ENCODE results near the gene DNHD1. TPM values are rescaled to one million over a fixed set of nuclear protein-coding genes. Genes with fewer than 3 reads are reported as not detected.

Gene DNHD1
- total and polyA plus RNA-seq, 2 of the 13 experiments (the other 11 are each of a cell fraction or from before 2014, with no cell fraction given): 2.7 to 9.3 TPM

- peak; percentile 50; the same call in 1 of the 2 replicates for TF ChIP-seq POLR2AphosphoS5 (IDR thresholded peaks at IDR 0.05; ENCODE audit: low read depth, low read length)
- TF ChIP-seq ZNF800 (CRISPR knock-in tag; IDR thresholded peaks at IDR 0.05): no peak
- no peak for TF ChIP-seq HNF4A (CRISPR knock-in tag; IDR thresholded peaks at IDR 0.05)
- no peak for TF ChIP-seq HNF4G (IDR thresholded peaks at IDR 0.05; ENCODE audit: borderline replicate concordance, low read depth, low read length)
- no peak for TF ChIP-seq HNF4G (CRISPR knock-in tag; IDR thresholded peaks at IDR 0.05; ENCODE audit: borderline replicate concordance, low read depth)
- no peak for TF ChIP-seq HOXA5 (CRISPR knock-in tag; IDR thresholded peaks at IDR 0.05)
- no peak for TF ChIP-seq MNT (IDR thresholded peaks at IDR 0.05)
- no peak for TF ChIP-seq RERE (CRISPR knock-in tag; IDR thresholded peaks at IDR 0.05; ENCODE audit: low read depth)
- no peak for TF ChIP-seq MIXL1 (CRISPR knock-in tag; IDR thresholded peaks at IDR 0.05)
- no peak for TF ChIP-seq ZNF12 (CRISPR knock-in tag; IDR thresholded peaks at IDR 0.05)
- TF ChIP-seq POLR2A (IDR thresholded peaks at IDR 0.05; ENCODE audit: insufficient read depth in 1 of 2, low read depth in 2 of 2, low read length in 2 of 2): peak in 1 of 2 experiments; percentile 39; a peak in 1 of 4 replicates
- TF ChIP-seq ARID4A (CRISPR knock-in tag; IDR thresholded peaks at IDR 0.05; ENCODE audit: borderline replicate concordance): no peak
- TF ChIP-seq HES4 (CRISPR knock-in tag; IDR thresholded peaks at IDR 0.05; ENCODE audit: borderline replicate concordance): no peak
- 0 out of 2 replicates have a peak, but pooled peaks have one; percentile 25 for TF ChIP-seq SP4 (CRISPR knock-in tag; IDR thresholded peaks at IDR 0.05)
- TF ChIP-seq SP5 (CRISPR knock-in tag; IDR thresholded peaks at IDR 0.05; ENCODE audit: borderline replicate concordance, low read depth): 0 out of 2 replicates have a peak, but pooled peaks have one; percentile 24
- TF ChIP-seq ZNF180 (CRISPR knock-in tag; IDR thresholded peaks at IDR 0.05; ENCODE audit: borderline replicate concordance, low read depth): no peak
- TF ChIP-seq DNMT1 (CRISPR knock-in tag; IDR thresholded peaks at IDR 0.05): no peak
Observed at GRCh38 chr11:6468712-6469495, 28.2 kb upstream of the DNHD1 start (continued).

All from HepG2 (cell line).